Measurements from ENCODE around the gene MLLT6.

GRCh38 chr17:38706505-38707216, 1.6 kb downstream of the MLLT6 start:
- TF ChIP-seq, protein P1, sequence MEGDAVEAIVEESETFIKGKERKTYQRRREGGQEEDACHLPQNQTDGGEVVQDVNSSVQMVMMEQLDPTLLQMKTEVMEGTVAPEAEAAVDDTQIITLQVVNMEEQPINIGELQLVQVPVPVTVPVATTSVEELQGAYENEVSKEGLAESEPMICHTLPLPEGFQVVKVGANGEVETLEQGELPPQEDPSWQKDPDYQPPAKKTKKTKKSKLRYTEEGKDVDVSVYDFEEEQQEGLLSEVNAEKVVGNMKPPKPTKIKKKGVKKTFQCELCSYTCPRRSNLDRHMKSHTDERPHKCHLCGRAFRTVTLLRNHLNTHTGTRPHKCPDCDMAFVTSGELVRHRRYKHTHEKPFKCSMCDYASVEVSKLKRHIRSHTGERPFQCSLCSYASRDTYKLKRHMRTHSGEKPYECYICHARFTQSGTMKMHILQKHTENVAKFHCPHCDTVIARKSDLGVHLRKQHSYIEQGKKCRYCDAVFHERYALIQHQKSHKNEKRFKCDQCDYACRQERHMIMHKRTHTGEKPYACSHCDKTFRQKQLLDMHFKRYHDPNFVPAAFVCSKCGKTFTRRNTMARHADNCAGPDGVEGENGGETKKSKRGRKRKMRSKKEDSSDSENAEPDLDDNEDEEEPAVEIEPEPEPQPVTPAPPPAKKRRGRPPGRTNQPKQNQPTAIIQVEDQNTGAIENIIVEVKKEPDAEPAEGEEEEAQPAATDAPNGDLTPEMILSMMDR (IDR thresholded peaks at IDR 0.05) = no peak
- TF ChIP-seq ELF4 (CRISPR knock-in tag; IDR thresholded peaks at IDR 0.05; ENCODE audit: low read depth) (no peak), KAT7 (CRISPR knock-in tag; IDR thresholded peaks at IDR 0.05; ENCODE audit: borderline replicate concordance) (no peak)
